ENCODE measurements around the gene MECR. TPM values are rescaled to one million over a fixed set of nuclear protein-coding genes. Genes with fewer than 3 reads are reported as not detected.

MECR gene
- polyA plus RNA-seq, 1 donor (not counting 4 experiments of a cell fraction or from before 2014, with no cell fraction given): 20.7 TPM

DNA sequence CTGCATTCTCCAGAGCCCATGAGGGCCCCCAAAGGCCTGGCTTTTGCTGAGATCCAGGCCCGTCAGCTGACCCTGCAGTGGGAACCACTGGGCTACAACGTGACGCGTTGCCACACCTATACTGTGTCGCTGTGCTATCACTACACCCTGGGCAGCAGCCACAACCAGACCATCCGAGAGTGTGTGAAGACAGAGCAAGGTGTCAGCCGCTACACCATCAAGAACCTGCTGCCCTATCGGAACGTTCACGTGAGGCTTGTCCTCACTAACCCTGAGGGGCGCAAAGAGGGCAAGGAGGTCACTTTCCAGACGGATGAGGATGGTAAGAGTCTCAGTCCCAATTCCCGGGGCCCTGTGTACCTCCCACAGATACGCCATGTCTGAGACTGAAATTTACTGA lies 44.7 kb upstream of the MECR start:
- H3K27ac ChIP-seq (ENCODE audit: control insufficient read depth, insufficient read depth, low read length): no peak overlapping the region
- H3K4me2 ChIP-seq (ENCODE audit: control insufficient read depth, extremely low read depth, insufficient read depth, low read depth, low read length): no peak overlapping the region
- no peak for FAIRE-seq
- H3K4me3 ChIP-seq (ENCODE audit: control insufficient read depth in 2 of 3, extremely low read depth in 1 of 3, insufficient read depth in 2 of 3, low read depth in 1 of 3, low read length in 3 of 3): no peak overlapping the region
- DNase-seq (ENCODE audit: low read depth, low spot score): no peak
- no peak overlapping the region for H3K9ac ChIP-seq (ENCODE audit: control insufficient read depth, extremely low read depth, insufficient read depth, low read length)
- no peaks in the 10 kb centered on the region for H3K27me3 ChIP-seq (ENCODE audit: control insufficient read depth, extremely low read depth, insufficient read depth, low read length)
- no peaks in the 10 kb centered on the region for H3K9me3 ChIP-seq (ENCODE audit: control insufficient read depth, low read depth, low read length)
- dilution Hi-C loops (cut with MboI; ENCODE audit: extremely low pct_ligation_motif_present, low sequenced_read_pairs): no loop called here
- H3K36me3 ChIP-seq (ENCODE audit: control insufficient read depth in 2 of 2, extremely low read depth in 1 of 2, insufficient read depth in 2 of 2, low read length in 2 of 2): no peaks in the 10 kb centered on the region
- H3K9me1 ChIP-seq (ENCODE audit: control insufficient read depth, extremely low read depth, insufficient read depth, low read length): peaks cover 3% of the 10 kb centered on the region
- peaks cover 1% of the 10 kb centered on the region for H4K20me1 ChIP-seq (ENCODE audit: control insufficient read depth, extremely low read depth, insufficient read depth, low read length)
- no peak for TF ChIP-seq CTCF (optimal IDR thresholded peaks at IDR 0.05 in 1 of 3, IDR thresholded peaks at IDR 0.05 in 1 of 3, conservative IDR thresholded peaks at IDR 0.05 in 1 of 3; ENCODE audit: extremely low read depth in 1 of 3, insufficient read depth in 2 of 3, low read length in 3 of 3)
- TF ChIP-seq EZH2 (IDR thresholded peaks at IDR 0.05; ENCODE audit: low read length): no peak
- no peaks in the 10 kb centered on the region for H3K79me2 ChIP-seq (ENCODE audit: control insufficient read depth, insufficient read depth, low read length)
- H3K4me1 ChIP-seq (ENCODE audit: control insufficient read depth, extremely low read depth, insufficient read depth, low read length): peaks cover 18% of the 10 kb centered on the region
- H2AFZ ChIP-seq (ENCODE audit: control insufficient read depth, low read length): no peak overlapping the region

DNA sequence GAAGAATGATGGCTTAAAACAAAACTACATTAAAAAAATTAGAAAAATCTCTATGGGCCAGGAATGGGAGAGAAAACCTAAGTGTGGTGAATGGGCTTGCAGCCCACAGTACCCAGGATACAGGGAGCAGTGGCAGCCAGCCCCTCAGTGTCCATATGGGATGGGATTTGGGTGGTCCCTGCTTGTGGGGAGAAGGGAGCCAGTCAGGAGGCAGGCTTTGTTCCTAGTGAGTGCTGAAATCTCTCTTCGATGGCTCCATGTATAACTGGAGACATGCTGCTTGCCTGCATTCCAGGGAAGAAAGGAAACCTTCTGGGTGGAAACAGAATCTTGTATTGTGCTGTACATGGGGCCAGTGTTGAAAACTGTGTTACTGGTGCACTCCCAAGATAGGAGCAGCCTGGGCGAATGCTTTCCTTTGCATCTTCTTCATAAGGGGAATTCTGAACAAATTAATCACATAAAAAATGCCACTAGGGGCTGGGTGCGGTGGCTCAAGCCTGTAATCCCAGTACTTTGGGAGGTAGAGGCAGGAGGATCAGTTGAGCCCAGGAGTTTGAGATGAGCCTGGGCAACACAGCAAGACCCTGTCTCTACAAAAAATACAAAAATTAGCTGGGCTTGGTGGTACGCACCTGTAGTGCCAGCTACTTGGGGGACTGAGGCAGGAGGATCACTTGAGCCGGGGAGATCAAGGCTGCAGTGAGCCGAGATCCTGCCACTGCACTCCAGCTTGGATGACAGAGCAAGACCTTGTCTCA lies 41.6 kb upstream of the MECR start:
- Histone ChIP-seq H3K36me3 (ENCODE audit: control insufficient read depth in 2 of 2, extremely low read depth in 1 of 2, insufficient read depth in 2 of 2, low read length in 2 of 2) (no peaks in the 10 kb centered on the region), H3K4me2 (ENCODE audit: control insufficient read depth, extremely low read depth, insufficient read depth, low read depth, low read length) (peak overlapping the region; percentile 55), H3K9ac (ENCODE audit: control insufficient read depth, extremely low read depth, insufficient read depth, low read length) (no peak overlapping the region), H3K27me3 (ENCODE audit: control insufficient read depth, extremely low read depth, insufficient read depth, low read length) (no peaks in the 10 kb centered on the region), H3K79me2 (ENCODE audit: control insufficient read depth, insufficient read depth, low read length) (no peaks in the 10 kb centered on the region), H3K4me3 (ENCODE audit: control insufficient read depth in 2 of 3, extremely low read depth in 1 of 3, insufficient read depth in 2 of 3, low read depth in 1 of 3, low read length in 3 of 3) (no peak overlapping the region), H4K20me1 (ENCODE audit: control insufficient read depth, extremely low read depth, insufficient read depth, low read length) (no peaks in the 10 kb centered on the region), H3K4me1 (ENCODE audit: control insufficient read depth, extremely low read depth, insufficient read depth, low read length) (peaks cover 13% of the 10 kb centered on the region), H3K9me3 (ENCODE audit: control insufficient read depth, low read depth, low read length) (no peaks in the 10 kb centered on the region), H3K27ac (ENCODE audit: control insufficient read depth, insufficient read depth, low read length) (no peak overlapping the region), H3K9me1 (ENCODE audit: control insufficient read depth, extremely low read depth, insufficient read depth, low read length) (no peaks in the 10 kb centered on the region), H2AFZ (ENCODE audit: control insufficient read depth, low read length) (no peak overlapping the region)
- TF ChIP-seq CTCF (optimal IDR thresholded peaks at IDR 0.05 in 1 of 3, IDR thresholded peaks at IDR 0.05 in 1 of 3, conservative IDR thresholded peaks at IDR 0.05 in 1 of 3; ENCODE audit: extremely low read depth in 1 of 3, insufficient read depth in 2 of 3, low read length in 3 of 3) (no peak), EZH2 (IDR thresholded peaks at IDR 0.05; ENCODE audit: low read length) (no peak)
- FAIRE-seq (no peak), DNase-seq (ENCODE audit: low read depth, low spot score) (no peak)
- dilution Hi-C loops (cut with MboI; ENCODE audit: extremely low pct_ligation_motif_present, low sequenced_read_pairs): no loop called here

Measured in keratinocyte (primary cell).